T-helper 1 cell (primary cell): ENCODE measurements around the gene SLC26A5.

ENCODE experiments used
- DNase-seq, 5 donors: peaks; one replicate each; pipeline ENCODE4 v3.0.0-alpha.2; 2012 to 2020

The SLC26A5 gene

DNA sequence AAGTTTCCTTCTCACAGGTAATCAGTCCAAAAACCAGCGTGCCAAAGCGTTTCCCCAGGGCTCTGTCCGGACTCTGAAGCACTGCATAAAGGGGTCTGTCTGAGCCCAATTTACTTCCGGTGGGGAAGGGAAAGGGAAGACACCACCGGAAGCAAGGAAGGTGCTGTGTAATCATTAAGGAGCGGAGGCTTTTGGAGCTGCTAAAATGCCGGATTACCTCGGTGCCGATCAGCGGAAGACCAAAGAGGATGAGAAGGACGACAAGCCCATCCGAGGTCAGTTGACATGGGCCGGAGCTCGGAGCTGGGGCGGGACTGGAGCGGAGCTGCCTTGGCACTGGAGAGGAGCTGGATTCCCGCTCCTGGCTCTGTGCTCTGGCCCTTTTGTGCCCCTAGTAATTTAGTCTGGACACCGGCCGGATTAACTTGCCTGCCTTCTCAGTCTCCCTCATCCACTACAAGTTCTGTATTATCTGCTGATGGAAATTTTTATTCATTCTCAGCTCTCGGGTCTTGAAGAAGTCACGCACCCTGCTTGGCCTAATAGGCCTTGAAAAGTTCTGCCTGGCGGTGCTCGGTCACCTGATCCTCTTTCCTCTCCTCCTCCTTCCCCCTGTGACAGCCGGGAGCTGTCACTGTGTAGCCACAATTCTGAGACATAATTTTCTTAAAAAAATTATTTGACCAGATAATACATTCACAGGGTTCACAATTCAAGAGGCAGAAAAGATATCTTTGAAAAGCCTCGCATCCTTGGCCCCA lies 98.3 kb downstream of the SLC26A5 start, which contains the start of gene PSMC2:
Gene PSMC2, plus strand, starts transcription at position 137 of the 761 bp plus-strand sequence. Its CDS starts 69 bp downstream, at position 206.
- DNase-seq = peak; percentile 59 to 90 (median 71)

- no peak for DNase-seq
Observed at GRCh38 chr7:103346396-103346795, 99.6 kb downstream of the SLC26A5 start.

DNA sequence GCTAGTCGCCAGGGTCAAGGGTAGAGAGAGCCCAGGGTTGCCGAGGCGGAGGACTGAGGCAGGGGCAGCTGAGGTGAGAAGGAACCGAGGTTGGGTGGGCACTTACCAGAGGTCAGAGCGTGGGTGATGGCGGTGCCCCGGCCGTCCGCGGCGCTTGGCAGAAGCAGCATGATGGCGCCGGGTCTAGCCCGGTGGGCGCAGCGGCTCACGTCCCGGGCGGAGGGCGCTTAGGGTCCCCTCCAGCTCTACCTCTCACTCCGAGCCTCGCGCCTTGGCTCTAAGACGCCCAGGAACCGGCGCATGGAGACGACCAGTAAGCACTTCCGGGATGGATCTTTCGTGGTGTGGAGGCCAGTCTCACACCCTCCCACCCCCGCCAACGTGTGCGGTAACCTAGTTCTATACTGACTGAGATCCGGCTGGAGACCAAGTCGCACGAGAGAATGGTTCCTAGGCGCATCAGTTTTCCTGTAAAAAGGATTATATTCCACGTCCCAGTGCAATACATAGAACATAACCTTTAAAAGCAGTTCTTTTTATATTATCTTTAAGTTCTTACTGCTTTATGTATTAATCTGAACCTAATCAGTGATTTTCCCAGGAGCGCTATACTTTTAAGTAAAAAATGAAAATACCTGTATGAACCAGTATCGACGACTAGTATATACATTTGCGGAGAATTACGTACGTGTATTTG lies 101.4 kb downstream of the SLC26A5 start, which contains the start of gene DNAJC2:
Gene DNAJC2, minus strand, starts transcription at position 315 of the 697 bp plus-strand sequence. Its CDS starts 145 bp downstream, at position 170.
- DNase-seq = peak; percentile 73 to 90 (median 82)

- DNase-seq = peak in 4 of 5 donors; percentile 8 to 39 (median 18)
Observed at GRCh38 chr7:103343758-103344452, 102.1 kb downstream of the SLC26A5 start.

GRCh38 chr7:103343332-103343731 lies 102.7 kb downstream of the SLC26A5 start:
- no peak for DNase-seq

DNA sequence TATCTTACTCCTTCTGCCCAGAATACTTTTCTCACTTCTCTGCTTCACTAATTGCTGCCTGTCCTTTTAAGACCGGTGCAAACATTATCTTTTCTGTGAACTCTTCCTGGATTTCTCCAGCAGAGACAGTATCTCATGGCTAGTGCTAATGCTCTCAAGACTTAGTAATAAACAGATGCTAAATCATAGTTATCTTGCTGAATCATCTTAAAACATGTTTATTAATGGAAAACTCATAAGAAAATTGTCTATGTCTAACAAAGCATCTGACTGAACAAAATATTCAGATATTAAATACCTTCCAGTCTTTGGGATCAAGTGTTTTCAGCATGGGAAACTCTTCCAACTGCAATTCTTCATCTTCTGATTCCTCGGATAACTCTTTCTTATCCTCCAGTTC lies 104.5 kb downstream of the SLC26A5 start:
- no peak for DNase-seq

- no peak for DNase-seq
Observed at GRCh38 chr7:103338864-103339263, 107.1 kb downstream of the SLC26A5 start.

GRCh38 chr7:103336761-103337160 lies 109.2 kb downstream of the SLC26A5 start:
- DNase-seq = no peak

DNA sequence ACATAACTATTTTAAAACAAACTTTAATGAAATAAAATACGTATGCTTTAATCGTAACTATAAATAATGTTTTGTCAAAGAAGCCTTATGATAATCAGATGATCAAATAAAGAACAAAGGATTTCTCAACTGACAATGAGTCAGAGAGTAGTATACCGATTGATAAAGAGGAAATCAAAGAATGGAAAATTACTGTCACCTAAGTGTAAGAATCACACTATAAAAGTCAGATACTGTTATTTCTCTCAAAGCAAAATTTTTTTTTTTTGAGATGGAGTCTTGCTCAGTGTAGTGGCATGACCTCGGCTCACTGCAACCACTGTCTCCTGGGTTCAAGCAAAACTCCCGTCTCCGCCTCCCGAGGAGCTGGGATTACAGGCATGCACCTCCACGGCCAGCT lies 120.3 kb downstream of the SLC26A5 start:
- DNase-seq = no peak
